ENCODE measurements around the gene ANKS1A.

Gene ANKS1A

GRCh38 chr6:34959224-34959623 lies 70.2 kb downstream of the ANKS1A start:
- Histone ChIP-seq H3K4me1 (ENCODE audit: low read depth, poor library complexity, severe bottlenecking) (no peaks in the 10 kb centered on the region), H4K20me1 (ENCODE audit: insufficient read depth) (no peaks in the 10 kb centered on the region), H3K4me3 (IDR thresholded peaks at IDR 0.05; ENCODE audit: insufficient read depth, low read depth, low read length) (no peak overlapping the region), H3K9ac (no peak overlapping the region), H3K27ac (no peak overlapping the region), H3K27me3 (ENCODE audit: insufficient read depth, low read depth) (no peaks in the 10 kb centered on the region), H3K79me2 (ENCODE audit: insufficient read depth, low read depth) (no peaks in the 10 kb centered on the region), H3K36me3 (ENCODE audit: insufficient read depth) (no peaks in the 10 kb centered on the region), H3K4me2 (no peak overlapping the region), H2AFZ (ENCODE audit: low read depth) (no peak overlapping the region)
- no peak for TF ChIP-seq CTCF (conservative IDR thresholded peaks at IDR 0.05; ENCODE audit: low read depth, low read length)

- Histone ChIP-seq H3K4me1 (ENCODE audit: low read depth, poor library complexity, severe bottlenecking) (no peaks in the 10 kb centered on the region), H3K9ac (no peak overlapping the region), H2AFZ (ENCODE audit: low read depth) (no peak overlapping the region), H3K27ac (no peak overlapping the region), H3K4me3 (IDR thresholded peaks at IDR 0.05; ENCODE audit: insufficient read depth, low read depth, low read length) (no peak overlapping the region), H4K20me1 (ENCODE audit: insufficient read depth) (no peaks in the 10 kb centered on the region), H3K36me3 (ENCODE audit: insufficient read depth) (no peaks in the 10 kb centered on the region), H3K27me3 (ENCODE audit: insufficient read depth, low read depth) (no peaks in the 10 kb centered on the region), H3K79me2 (ENCODE audit: insufficient read depth, low read depth) (no peaks in the 10 kb centered on the region), H3K4me2 (no peak overlapping the region)
- no peak for TF ChIP-seq CTCF (conservative IDR thresholded peaks at IDR 0.05; ENCODE audit: low read depth, low read length)
Observed at GRCh38 chr6:34961082-34961481, 72.0 kb downstream of the ANKS1A start.

- H2AFZ ChIP-seq (ENCODE audit: low read depth), result no peak overlapping the region
- H3K9ac ChIP-seq, result no peak overlapping the region
Observed at GRCh38 chr6:34961574-34961973, 72.5 kb downstream of the ANKS1A start.

GRCh38 chr6:34964564-34964963 lies 75.5 kb downstream of the ANKS1A start:
- no peak for TF ChIP-seq CTCF (conservative IDR thresholded peaks at IDR 0.05; ENCODE audit: low read depth, low read length)
- H3K27ac ChIP-seq, result no peak overlapping the region
- no peak overlapping the region for H3K4me2 ChIP-seq
- H3K9ac ChIP-seq, result no peak overlapping the region
- H3K36me3 ChIP-seq (ENCODE audit: insufficient read depth), result no peaks in the 10 kb centered on the region
- H2AFZ ChIP-seq (ENCODE audit: low read depth), result no peak overlapping the region
- H3K27me3 ChIP-seq (ENCODE audit: insufficient read depth, low read depth), result no peaks in the 10 kb centered on the region
- no peaks in the 10 kb centered on the region for H3K4me1 ChIP-seq (ENCODE audit: low read depth, poor library complexity, severe bottlenecking)
- H3K79me2 ChIP-seq (ENCODE audit: insufficient read depth, low read depth), result no peaks in the 10 kb centered on the region
- no peak overlapping the region for H3K4me3 ChIP-seq (IDR thresholded peaks at IDR 0.05; ENCODE audit: insufficient read depth, low read depth, low read length)
- H4K20me1 ChIP-seq (ENCODE audit: insufficient read depth), result no peaks in the 10 kb centered on the region

More at GRCh38 chr6:34961574-34961973, 72.5 kb downstream of the ANKS1A start:
- H3K4me3 ChIP-seq (IDR thresholded peaks at IDR 0.05; ENCODE audit: insufficient read depth, low read depth, low read length), result no peak overlapping the region
- no peak for TF ChIP-seq CTCF (conservative IDR thresholded peaks at IDR 0.05; ENCODE audit: low read depth, low read length)
- H3K27ac ChIP-seq, result no peak overlapping the region
- H3K4me2 ChIP-seq, result no peak overlapping the region
- H3K36me3 ChIP-seq (ENCODE audit: insufficient read depth), result no peaks in the 10 kb centered on the region
- no peaks in the 10 kb centered on the region for H4K20me1 ChIP-seq (ENCODE audit: insufficient read depth)
- H3K27me3 ChIP-seq (ENCODE audit: insufficient read depth, low read depth), result no peaks in the 10 kb centered on the region
- no peaks in the 10 kb centered on the region for H3K79me2 ChIP-seq (ENCODE audit: insufficient read depth, low read depth)
- no peaks in the 10 kb centered on the region for H3K4me1 ChIP-seq (ENCODE audit: low read depth, poor library complexity, severe bottlenecking)

All from KMS-11 (cell line).